HG02943 (cell line): Measurements from ENCODE around the gene FZR1.

Experiments used
- ATAC-seq: cut with Tn5 transposase; IDR thresholded peaks from one replicate; pipeline ENCODE4 v1.9.1; 2021; ENCODE audit warnings: mild to moderate bottlenecking, low read depth, moderate library complexity; ENCODE audit not compliant: unreplicated experiment

Gene FZR1

GRCh38 chr19:3471954-3472655 is 34.0 kb upstream of the FZR1 start:
- ATAC-seq: no peak

- no peak for ATAC-seq
Observed at GRCh38 chr19:3474010-3474409, 32.1 kb upstream of the FZR1 start.

- ATAC-seq: no peak
Observed at GRCh38 chr19:3474614-3475013, 31.5 kb upstream of the FZR1 start.

- no peak for ATAC-seq
Observed at GRCh38 chr19:3475449-3475848, 30.7 kb upstream of the FZR1 start.

GRCh38 chr19:3476830-3477229 is 29.3 kb upstream of the FZR1 start:
- ATAC-seq: no peak

GRCh38 chr19:3477506-3477905 is 28.6 kb upstream of the FZR1 start:
- ATAC-seq: no peak

- no peak for ATAC-seq
Observed at GRCh38 chr19:3477951-3478350, 28.2 kb upstream of the FZR1 start.

GRCh38 chr19:3478409-3479176 is 27.5 kb upstream of the FZR1 start:
- ATAC-seq: no peak

GRCh38 chr19:3479177-3479833 is 26.8 kb upstream of the FZR1 start:
- no peak for ATAC-seq

- no peak for ATAC-seq
Observed at GRCh38 chr19:3479834-3480215, 26.3 kb upstream of the FZR1 start.

- ATAC-seq: no peak
Observed at GRCh38 chr19:3480383-3481091, 25.6 kb upstream of the FZR1 start, which contains the start of gene SMIM24. Gene SMIM24, minus strand, starts transcription at chr19:3480525. Its CDS starts 62 bp downstream, at chr19:3480463.

- no peak for ATAC-seq
Observed at GRCh38 chr19:3481241-3482090, 24.6 kb upstream of the FZR1 start.

GRCh38 chr19:3482507-3483225 is 23.4 kb upstream of the FZR1 start:
- no peak for ATAC-seq

GRCh38 chr19:3483226-3483628 is 22.9 kb upstream of the FZR1 start, which contains the start of gene SMIM44:
Gene SMIM44, minus strand, starts transcription at chr19:3483441. Its CDS starts 38 bp downstream, at chr19:3483403.
- ATAC-seq: no peak

- ATAC-seq: no peak
Observed at GRCh38 chr19:3491396-3492119, 14.6 kb upstream of the FZR1 start.

GRCh38 chr19:3492131-3492839 is 13.8 kb upstream of the FZR1 start:
- ATAC-seq: no peak

- ATAC-seq: no peak
Observed at GRCh38 chr19:3492919-3493318, 13.2 kb upstream of the FZR1 start.

GRCh38 chr19:3493651-3494050 is 12.5 kb upstream of the FZR1 start:
- no peak for ATAC-seq
